ENCODE data around the gene NPR3.

GRCh38 chr5:32794086-32794485, 83.0 kb downstream of the NPR3 start:
- TF ChIP-seq CTCF (IDR thresholded peaks at IDR 0.05) = no peak
- no peak for TF ChIP-seq POLR2A (IDR thresholded peaks at IDR 0.05)
